ENCODE results near the gene LSMEM2.

Gene LSMEM2

GRCh38 chr3:50235716-50236483 lies 43.0 kb upstream of the LSMEM2 start, which contains the start of gene GNAI2:
TSS of gene GNAI2 (plus strand) at chr3:50236204. CDS start at chr3:50236336, 132 bp downstream.
- TF ChIP-seq CTCF (IDR thresholded peaks at IDR 0.05; ENCODE audit: low read depth, low read length), result no peak
- H3K4me3 ChIP-seq (ENCODE audit: low read depth, low read length), result peak within 1 kb of the TSS; percentile 98

GRCh38 chr3:50236484-50237132 lies 42.3 kb upstream of the LSMEM2 start:
- TF ChIP-seq CTCF (IDR thresholded peaks at IDR 0.05; ENCODE audit: low read depth, low read length), result no peak
- peak overlapping the region; percentile 98 for H3K4me3 ChIP-seq (ENCODE audit: low read depth, low read length)

GRCh38 chr3:50237133-50237651 lies 41.7 kb upstream of the LSMEM2 start:
- H3K4me3 ChIP-seq (ENCODE audit: low read depth, low read length), result peak overlapping the region; percentile 98
- TF ChIP-seq CTCF (IDR thresholded peaks at IDR 0.05; ENCODE audit: low read depth, low read length), result no peak

GRCh38 chr3:50237754-50238548 lies 40.9 kb upstream of the LSMEM2 start:
- no peak for TF ChIP-seq CTCF (IDR thresholded peaks at IDR 0.05; ENCODE audit: low read depth, low read length)
- peak overlapping the region; percentile 98 for H3K4me3 ChIP-seq (ENCODE audit: low read depth, low read length)

- peak overlapping the region; percentile 98 for H3K4me3 ChIP-seq (ENCODE audit: low read depth, low read length)
- no peak for TF ChIP-seq CTCF (IDR thresholded peaks at IDR 0.05; ENCODE audit: low read depth, low read length)
Measured at GRCh38 chr3:50238549-50239026, 40.3 kb upstream of the LSMEM2 start.

GRCh38 chr3:50239649-50240048 lies 39.2 kb upstream of the LSMEM2 start:
- H3K4me3 ChIP-seq (ENCODE audit: low read depth, low read length), result no peak overlapping the region
- no peak for TF ChIP-seq CTCF (IDR thresholded peaks at IDR 0.05; ENCODE audit: low read depth, low read length)

Data from WI38 (cell line).